ENCODE data around the gene DUSP10. TPM values are rescaled to one million over a fixed set of nuclear protein-coding genes. Genes with fewer than 3 reads are reported as not detected.
A peak's percentile ranks its signal among the peaks of the same experiment; 100 is the strongest.

DUSP10 gene
- total and polyA plus RNA-seq, 2 of the 13 experiments (the other 11 are each of a cell fraction or from before 2014, with no cell fraction given) = 2.1 to 4.4 TPM

DNA sequence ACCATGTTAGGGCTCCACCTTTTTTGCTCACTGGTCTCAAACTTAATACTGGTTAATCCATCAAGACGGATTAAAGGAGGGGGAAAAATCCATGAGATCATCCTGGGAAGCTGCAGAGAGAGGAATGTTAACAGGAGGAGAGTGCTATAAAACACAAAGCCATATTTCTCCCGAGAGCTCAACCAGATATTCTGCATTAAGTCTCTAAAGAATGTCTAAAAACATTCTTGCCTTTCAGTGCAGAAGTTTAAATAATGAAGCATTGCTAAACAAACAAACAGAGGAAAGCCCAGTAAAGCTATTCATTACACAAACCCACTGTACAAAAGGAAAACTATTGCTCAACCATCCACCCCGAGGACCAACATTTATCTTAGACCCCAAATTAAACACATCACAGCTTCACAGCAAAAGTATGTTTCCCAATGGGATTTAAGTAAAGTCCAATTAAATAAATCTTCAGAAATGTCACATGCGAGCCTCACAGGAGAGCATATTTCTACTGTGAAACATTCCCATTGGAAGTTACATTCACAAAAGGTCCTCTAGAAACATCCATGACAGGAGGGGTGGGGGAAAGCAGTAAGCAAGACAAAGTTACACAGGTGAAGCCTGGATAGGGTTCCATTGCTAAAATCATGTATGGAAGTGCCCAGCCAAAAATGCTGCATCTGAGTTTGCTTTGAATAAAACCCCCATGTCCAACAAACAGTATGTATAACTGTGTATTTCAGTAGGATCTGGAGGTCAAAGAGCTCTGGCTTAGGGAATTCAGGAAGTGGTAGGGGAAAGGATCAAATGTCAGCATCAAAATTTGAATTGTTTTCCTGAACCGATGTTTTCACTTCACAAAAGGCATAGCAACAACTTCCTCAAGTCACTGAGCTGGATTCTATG lies 23.3 kb downstream of the DUSP10 start (continued):
- TF ChIP-seq GATAD1 (CRISPR knock-in tag; IDR thresholded peaks at IDR 0.05) = no peak
- peak; percentile 68; the same call in 1 of the 2 replicates for TF ChIP-seq ZSCAN9 (CRISPR knock-in tag; IDR thresholded peaks at IDR 0.05; ENCODE audit: borderline replicate concordance)
- TF ChIP-seq ZNF3 (CRISPR knock-in tag; IDR thresholded peaks at IDR 0.05) = no peak
- TF ChIP-seq DPF2 (CRISPR knock-in tag; IDR thresholded peaks at IDR 0.05; ENCODE audit: borderline replicate concordance, low read depth) = peak; percentile 81
- no peak for TF ChIP-seq ZNF572 (CRISPR knock-in tag; IDR thresholded peaks at IDR 0.05)
- peak; percentile 32; the same call in 1 of the 2 replicates for TF ChIP-seq FOSL2 (CRISPR knock-in tag; IDR thresholded peaks at IDR 0.05)
- peak in 1 of 2 experiments; percentile 67; a peak in 1 of 4 replicates for TF ChIP-seq KLF16 (CRISPR knock-in tag; IDR thresholded peaks at IDR 0.05)
- peak; percentile 20; the same call in 1 of the 2 replicates for TF ChIP-seq ZMYM4 (CRISPR knock-in tag; IDR thresholded peaks at IDR 0.05)
- TF ChIP-seq, protein P1, sequence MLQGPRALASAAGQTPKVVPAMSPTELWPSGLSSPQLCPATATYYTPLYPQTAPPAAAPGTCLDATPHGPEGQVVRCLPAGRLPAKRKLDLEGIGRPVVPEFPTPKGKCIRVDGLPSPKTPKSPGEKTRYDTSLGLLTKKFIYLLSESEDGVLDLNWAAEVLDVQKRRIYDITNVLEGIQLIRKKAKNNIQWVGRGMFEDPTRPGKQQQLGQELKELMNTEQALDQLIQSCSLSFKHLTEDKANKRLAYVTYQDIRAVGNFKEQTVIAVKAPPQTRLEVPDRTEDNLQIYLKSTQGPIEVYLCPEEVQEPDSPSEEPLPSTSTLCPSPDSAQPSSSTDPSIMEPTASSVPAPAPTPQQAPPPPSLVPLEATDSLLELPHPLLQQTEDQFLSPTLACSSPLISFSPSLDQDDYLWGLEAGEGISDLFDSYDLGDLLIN (CRISPR knock-in tag; IDR thresholded peaks at IDR 0.05; ENCODE audit: borderline replicate concordance) = no peak
- TF ChIP-seq ISX (CRISPR knock-in tag; conservative IDR thresholded peaks at IDR 0.05) = no peak
- TF ChIP-seq, protein P2, sequence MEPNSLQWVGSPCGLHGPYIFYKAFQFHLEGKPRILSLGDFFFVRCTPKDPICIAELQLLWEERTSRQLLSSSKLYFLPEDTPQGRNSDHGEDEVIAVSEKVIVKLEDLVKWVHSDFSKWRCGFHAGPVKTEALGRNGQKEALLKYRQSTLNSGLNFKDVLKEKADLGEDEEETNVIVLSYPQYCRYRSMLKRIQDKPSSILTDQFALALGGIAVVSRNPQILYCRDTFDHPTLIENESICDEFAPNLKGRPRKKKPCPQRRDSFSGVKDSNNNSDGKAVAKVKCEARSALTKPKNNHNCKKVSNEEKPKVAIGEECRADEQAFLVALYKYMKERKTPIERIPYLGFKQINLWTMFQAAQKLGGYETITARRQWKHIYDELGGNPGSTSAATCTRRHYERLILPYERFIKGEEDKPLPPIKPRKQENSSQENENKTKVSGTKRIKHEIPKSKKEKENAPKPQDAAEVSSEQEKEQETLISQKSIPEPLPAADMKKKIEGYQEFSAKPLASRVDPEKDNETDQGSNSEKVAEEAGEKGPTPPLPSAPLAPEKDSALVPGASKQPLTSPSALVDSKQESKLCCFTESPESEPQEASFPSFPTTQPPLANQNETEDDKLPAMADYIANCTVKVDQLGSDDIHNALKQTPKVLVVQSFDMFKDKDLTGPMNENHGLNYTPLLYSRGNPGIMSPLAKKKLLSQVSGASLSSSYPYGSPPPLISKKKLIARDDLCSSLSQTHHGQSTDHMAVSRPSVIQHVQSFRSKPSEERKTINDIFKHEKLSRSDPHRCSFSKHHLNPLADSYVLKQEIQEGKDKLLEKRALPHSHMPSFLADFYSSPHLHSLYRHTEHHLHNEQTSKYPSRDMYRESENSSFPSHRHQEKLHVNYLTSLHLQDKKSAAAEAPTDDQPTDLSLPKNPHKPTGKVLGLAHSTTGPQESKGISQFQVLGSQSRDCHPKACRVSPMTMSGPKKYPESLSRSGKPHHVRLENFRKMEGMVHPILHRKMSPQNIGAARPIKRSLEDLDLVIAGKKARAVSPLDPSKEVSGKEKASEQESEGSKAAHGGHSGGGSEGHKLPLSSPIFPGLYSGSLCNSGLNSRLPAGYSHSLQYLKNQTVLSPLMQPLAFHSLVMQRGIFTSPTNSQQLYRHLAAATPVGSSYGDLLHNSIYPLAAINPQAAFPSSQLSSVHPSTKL (CRISPR knock-in tag; IDR thresholded peaks at IDR 0.05) = peak; percentile 93
- TF ChIP-seq PPARG (CRISPR knock-in tag; conservative IDR thresholded peaks at IDR 0.05) = peak; percentile 35; the same call in 1 of the 2 replicates
- TF ChIP-seq ZNF644 (CRISPR knock-in tag; IDR thresholded peaks at IDR 0.05; ENCODE audit: low read depth) = peak; percentile 16; the same call in 1 of the 2 replicates
- peak; percentile 43; the same call in 1 of the 2 replicates for TF ChIP-seq RCOR2 (CRISPR knock-in tag; IDR thresholded peaks at IDR 0.05)
- no peak for TF ChIP-seq NCOA1 (CRISPR knock-in tag; IDR thresholded peaks at IDR 0.05)
- TF ChIP-seq, protein P3, sequence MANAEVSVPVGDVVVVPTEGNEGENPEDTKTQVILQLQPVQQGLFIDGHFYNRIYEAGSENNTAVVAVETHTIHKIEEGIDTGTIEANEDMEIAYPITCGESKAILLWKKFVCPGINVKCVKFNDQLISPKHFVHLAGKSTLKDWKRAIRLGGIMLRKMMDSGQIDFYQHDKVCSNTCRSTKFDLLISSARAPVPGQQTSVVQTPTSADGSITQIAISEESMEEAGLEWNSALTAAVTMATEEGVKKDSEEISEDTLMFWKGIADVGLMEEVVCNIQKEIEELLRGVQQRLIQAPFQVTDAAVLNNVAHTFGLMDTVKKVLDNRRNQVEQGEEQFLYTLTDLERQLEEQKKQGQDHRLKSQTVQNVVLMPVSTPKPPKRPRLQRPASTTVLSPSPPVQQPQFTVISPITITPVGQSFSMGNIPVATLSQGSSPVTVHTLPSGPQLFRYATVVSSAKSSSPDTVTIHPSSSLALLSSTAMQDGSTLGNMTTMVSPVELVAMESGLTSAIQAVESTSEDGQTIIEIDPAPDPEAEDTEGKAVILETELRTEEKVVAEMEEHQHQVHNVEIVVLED (CRISPR knock-in tag; IDR thresholded peaks at IDR 0.05; ENCODE audit: borderline replicate concordance) = peak; percentile 47; the same call in 1 of the 2 replicates
- TF ChIP-seq GMEB2 (CRISPR knock-in tag; IDR thresholded peaks at IDR 0.05; ENCODE audit: low read depth) = no peak
- TF ChIP-seq, protein P4, sequence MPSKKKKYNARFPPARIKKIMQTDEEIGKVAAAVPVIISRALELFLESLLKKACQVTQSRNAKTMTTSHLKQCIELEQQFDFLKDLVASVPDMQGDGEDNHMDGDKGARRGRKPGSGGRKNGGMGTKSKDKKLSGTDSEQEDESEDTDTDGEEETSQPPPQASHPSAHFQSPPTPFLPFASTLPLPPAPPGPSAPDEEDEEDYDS (CRISPR knock-in tag; IDR thresholded peaks at IDR 0.05) = 0 out of 2 replicates have a peak, but pooled peaks have one; percentile 21
- peak; percentile 87 for TF ChIP-seq ISL2 (CRISPR knock-in tag; IDR thresholded peaks at IDR 0.05)
